NCI-H2171 treated with DMSO at 0.1 percent for 48 hours (cell line): ENCODE results near the gene SP110.
"Not testable (repeated sequence)": the region's sequence is repeated elsewhere in the genome, so short reads cannot be mapped to it uniquely, and the experiment has no call there.

ENCODE experiments used
- DNase-seq: peaks from one replicate; lab custom pipeline; 2025; lab: John Stamatoyannopoulos, UW

Gene SP110

DNA sequence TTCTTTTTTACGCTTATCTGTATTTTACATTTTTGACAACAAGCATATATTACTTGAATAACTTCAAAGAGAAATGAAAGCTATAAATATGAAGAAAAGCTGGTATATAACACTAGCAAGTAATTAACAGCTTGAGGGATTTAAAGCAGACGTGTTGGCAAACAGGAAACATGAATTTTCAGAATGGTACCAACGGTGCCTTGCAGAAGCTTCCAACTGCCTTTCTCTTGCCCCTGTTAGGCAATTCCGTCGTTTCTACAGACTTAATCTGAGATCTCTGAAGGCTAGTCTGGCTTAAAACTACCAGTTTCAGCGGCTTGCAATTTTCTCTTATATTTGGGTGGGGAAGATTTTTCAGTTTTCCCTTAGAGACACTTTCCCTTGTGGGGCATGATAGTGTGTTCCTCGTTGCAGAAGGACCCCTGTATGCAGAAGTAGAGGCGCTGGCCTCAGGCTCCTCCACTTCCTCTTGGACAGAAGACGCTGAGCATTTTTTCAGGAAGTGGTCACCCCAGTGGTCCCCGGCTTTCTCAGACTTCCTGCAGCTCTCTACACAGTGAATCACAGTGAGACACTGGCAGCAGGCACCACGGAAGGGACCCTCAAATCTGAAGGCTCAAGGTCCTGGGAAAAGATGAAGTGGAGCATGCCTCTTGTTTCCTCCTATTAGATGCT, 94.9 kb downstream of the SP110 start:
- DNase-seq, result no peak

DNA sequence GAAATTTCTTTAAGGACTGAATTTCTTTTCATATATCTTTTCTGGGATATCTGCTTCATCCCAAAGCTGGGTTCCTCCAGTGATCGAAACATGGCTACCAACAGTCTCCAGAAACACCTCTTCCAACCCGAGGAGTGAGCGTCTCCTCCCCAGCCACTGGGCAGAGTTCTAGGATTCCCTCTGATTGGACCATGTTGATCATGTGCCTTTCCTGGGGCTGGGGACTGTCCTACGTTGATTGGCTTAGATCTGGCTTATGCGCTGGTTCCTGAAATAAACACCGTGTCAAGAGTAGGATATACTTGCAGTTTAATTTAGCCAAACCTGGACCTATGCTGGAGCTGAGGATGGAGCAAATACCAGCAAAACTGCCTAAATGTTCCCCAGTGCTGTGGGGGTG, 95.5 kb downstream of the SP110 start:
- DNase-seq, result no peak

DNA sequence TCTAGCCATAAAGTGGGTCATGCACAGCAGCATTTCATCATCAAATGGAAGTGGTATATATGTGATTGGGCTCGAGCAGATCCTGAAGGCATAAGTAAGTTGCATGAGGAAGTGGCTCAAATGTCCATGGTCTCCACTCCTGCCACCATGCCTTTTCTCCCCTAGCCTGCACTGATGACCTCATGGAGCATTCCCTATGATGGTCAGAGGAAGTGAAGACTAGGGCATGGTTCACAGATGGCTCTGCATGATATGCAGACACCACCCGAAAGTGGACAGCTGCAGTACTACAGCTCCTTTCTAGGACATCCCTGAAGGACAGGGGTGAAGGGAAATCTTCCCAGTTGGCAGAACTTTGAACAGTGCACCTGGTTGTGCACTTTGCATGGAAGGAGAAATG, 99.4 kb downstream of the SP110 start:
- not testable (repeated sequence) for DNase-seq

DNA sequence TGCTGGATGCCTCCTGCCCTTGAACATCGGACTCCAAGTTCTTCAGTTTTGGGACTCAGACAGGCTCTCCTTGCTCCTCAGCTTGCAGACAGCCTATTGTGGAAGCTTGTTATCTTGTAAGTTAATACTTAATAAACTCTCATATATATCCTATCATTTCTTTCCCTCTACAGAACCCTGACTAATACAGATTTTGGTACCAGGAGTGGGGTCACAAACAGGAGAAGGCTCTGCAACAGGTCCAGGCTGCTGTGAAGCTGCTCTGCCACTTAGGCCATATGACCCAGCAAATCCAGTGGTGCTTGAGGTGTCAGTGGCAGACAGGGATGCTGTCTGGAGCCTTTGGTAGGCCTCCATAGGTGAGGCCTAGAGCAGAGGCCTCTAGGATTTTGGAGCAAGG, 100.0 kb downstream of the SP110 start:
- not testable (repeated sequence) for DNase-seq
